SHP77 (cell line): ENCODE measurements around the gene TP53AIP1.

ENCODE experiments used
- DNase-seq, 2 experiments: peaks; one replicate each; lab custom pipeline; 2025; lab: John Stamatoyannopoulos, UW

The TP53AIP1 gene

GRCh38 chr11:128890543-128891368 is 51.9 kb downstream of the TP53AIP1 start, which contains the start of gene KCNJ5:
Gene KCNJ5, plus strand, starts transcription at chr11:128891356. Its CDS starts 19,918 bp downstream, at chr11:128911274.
- no peak for DNase-seq

DNA sequence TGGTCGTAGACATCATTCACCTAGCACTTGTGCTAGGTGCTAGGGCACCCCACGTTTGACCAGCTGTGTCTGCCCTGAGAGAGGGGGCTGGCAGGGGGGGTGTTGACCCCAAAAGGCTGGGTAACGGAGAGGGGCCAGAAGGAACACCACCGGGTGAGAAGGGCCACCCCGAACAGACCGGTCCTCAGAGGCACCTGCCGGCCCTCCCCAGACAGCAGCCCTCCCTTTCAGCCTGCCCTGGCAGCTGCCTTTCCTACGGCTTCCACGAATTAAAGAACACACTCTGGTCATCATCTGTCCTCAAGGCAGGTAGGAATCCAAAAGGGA is 52.5 kb downstream of the TP53AIP1 start:
- DNase-seq, result no peak

DNA sequence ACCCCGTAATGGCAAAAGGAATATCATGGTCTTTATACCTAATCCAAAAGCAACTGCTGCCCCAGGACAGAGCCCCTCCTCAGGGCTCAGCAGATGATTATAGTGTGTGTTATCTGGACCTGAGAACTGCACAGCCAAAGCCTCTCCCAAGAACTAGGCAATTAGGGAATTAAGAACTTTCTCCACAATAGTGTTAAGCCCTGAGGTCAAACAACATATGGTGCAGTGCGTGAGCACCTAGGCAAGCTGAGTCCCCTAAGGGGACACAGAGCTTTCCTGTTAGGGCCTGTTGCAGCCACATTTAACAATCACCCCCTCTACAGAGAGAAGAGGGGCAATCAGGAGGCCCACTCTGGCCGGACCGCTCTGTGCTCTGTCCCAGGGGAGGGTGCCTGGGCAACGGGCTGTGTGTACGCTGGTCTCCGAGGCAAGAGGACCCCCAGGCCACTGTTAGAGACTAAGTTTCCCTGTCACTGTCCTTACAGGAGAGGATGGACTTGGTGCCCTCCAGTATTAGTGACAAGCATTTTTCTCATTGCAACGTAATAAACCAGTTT is 52.9 kb downstream of the TP53AIP1 start:
- DNase-seq, result no peak

GRCh38 chr11:128888034-128888985 is 54.4 kb downstream of the TP53AIP1 start:
- DNase-seq, result no peak

DNA sequence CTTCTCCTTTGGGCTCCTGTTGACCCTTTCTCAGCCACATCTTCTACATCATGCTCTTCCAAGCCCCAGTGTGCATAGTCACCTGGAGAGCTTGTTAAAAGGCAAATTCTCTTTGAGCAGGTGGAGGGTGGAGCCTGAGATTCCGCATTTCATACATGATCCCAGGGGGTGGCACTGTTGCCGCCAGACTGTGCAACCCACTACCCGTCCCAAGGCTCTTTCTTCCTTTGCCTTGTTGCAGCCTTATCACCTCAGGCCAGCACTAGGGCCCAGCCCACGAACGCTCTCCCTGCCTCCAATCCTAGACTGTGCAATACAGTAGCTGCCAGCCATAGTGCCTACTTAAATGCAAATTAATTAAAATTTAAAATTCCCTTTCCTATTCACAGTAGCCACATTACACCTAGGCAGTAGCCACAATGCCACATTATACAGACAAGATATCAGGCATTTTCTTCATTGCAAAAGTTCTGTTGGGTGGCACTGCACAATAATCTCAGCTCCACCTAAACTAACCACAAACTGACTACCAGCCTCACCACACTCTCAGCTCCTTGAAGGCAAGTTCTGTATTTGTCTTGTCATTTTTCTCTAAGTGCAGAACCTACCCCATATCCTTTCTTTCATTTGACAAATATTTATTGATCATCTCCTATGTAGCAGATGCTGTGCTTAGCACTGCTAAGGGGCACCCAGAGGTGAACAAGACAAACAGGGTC is 56.1 kb downstream of the TP53AIP1 start:
- peak in 1 of 2 experiments; percentile 22 for DNase-seq
